Endothelial cell of umbilical vein (primary cell): ENCODE measurements around the gene CLCNKA. TPM values are rescaled to one million over a fixed set of nuclear protein-coding genes. Genes with fewer than 3 reads are reported as not detected.

Experiments
- BruUV-seq: library from RNA; stranded (reverse); fragments of 400-500 nt; replicated peaks from 2 replicates; lab custom pipeline; 2021; lab: Mats Ljungman, UMichigan
- CTCF ChIA-PET: fragments of 300-600, 350-600 bp; sonication (Branson Sonifier 250); formaldehyde crosslinking; loops from one replicate; lab custom pipeline; 2021; ENCODE audit warnings: antibody characterized with exemption, inconsistent platforms; lab: Charles Lee
- POLR2A ChIA-PET: fragments of 300-600, 350-600 bp; sonication (Branson Sonifier 250); formaldehyde crosslinking; loops from one replicate; lab custom pipeline; 2021; ENCODE audit warnings: antibody characterized with exemption, inconsistent platforms; lab: Charles Lee
- DNase-seq: peaks from one replicate; pipeline ENCODE4 v3.0.0-alpha.2; 2011; ENCODE audit warnings: low read depth, low spot score
- FAIRE-seq: peaks from 2 replicates; lab custom pipeline; 2011; peaks lifted over from hg19 to GRCh38; lab: Jason Lieb, UNC
- H2AFZ ChIP-seq: 2 replicates; pipeline ENCODE4 v1.6.0; 2012; ENCODE audit warnings: low read depth, low read length, control low read depth, inconsistent platforms
- H3K27ac ChIP-seq: 2 replicates; pipeline ENCODE4 v1.5.1; 2011; ENCODE audit warnings: low read depth, mild to moderate bottlenecking, control low read depth, low read length, moderate library complexity; ENCODE audit not compliant: insufficient read depth
- H3K27me3 ChIP-seq, 2 experiments: 2 replicates each; pipeline versions ENCODE4 v1.6.0 to v1.6.1; 2011; ENCODE audit warnings: low read length in 2 of 2, mixed read lengths in 1 of 2; ENCODE audit not compliant: control insufficient read depth in 2 of 2, insufficient read depth in 2 of 2
- H3K36me3 ChIP-seq, 2 experiments: 2 replicates in 1 of 2; 3 replicates in 1 of 2; pipeline ENCODE4 v1.5.1; 2011; ENCODE audit warnings: low read length in 2 of 2, mild to moderate bottlenecking in 1 of 2, moderate library complexity in 1 of 2; ENCODE audit not compliant: control insufficient read depth in 2 of 2, insufficient read depth in 2 of 2; ENCODE audit errors: extremely low read depth in 1 of 2
- H3K4me1 ChIP-seq: 3 replicates; pipeline ENCODE4 v1.5.1; 2011; ENCODE audit warnings: mild to moderate bottlenecking, low read length; ENCODE audit not compliant: control insufficient read depth, insufficient read depth; ENCODE audit errors: extremely low read depth
- H3K4me2 ChIP-seq: 2 replicates; pipeline ENCODE4 v1.6.1; 2011; ENCODE audit warnings: low read length, control low read depth, mixed read lengths; ENCODE audit not compliant: insufficient read depth
- H3K4me3 ChIP-seq, 3 experiments: fragments of 200-600 bp in 1 of 3; sonication (generic), shearing (Covaris generic) in 1 of 3; replicated peaks in 1 of 3; 2 replicates each; pipeline ENCODE4 v1.5.1; 2011 to 2016; ENCODE audit warnings: control low read depth in 3 of 3, low read length in 3 of 3, mild to moderate bottlenecking in 2 of 3, inconsistent platforms in 1 of 3, low read depth in 1 of 3, moderate library complexity in 1 of 3; ENCODE audit not compliant: insufficient read depth in 1 of 3
- H3K79me2 ChIP-seq: 2 replicates; pipeline ENCODE4 v1.6.0; 2012; ENCODE audit warnings: low read length, inconsistent platforms; ENCODE audit not compliant: control insufficient read depth, insufficient read depth
- H3K9ac ChIP-seq: replicated peaks from 2 replicates; pipeline ENCODE3; 2011; ENCODE audit warnings: low read length, control low read depth; ENCODE audit not compliant: insufficient read depth; ENCODE audit errors: extremely low read depth
- H3K9me1 ChIP-seq: replicated peaks from 3 replicates; pipeline ENCODE4 v1.6.0; 2011; ENCODE audit warnings: mild to moderate bottlenecking, low read length; ENCODE audit not compliant: control insufficient read depth, insufficient read depth; ENCODE audit errors: extremely low read depth
- H3K9me3 ChIP-seq: replicated peaks from 2 replicates; pipeline ENCODE4 v1.5.1; 2012; ENCODE audit warnings: low read length, inconsistent platforms; ENCODE audit not compliant: control insufficient read depth, insufficient read depth
- H4K20me1 ChIP-seq: replicated peaks from 2 replicates; pipeline ENCODE3; 2011; ENCODE audit warnings: mild to moderate bottlenecking, low read length; ENCODE audit not compliant: control insufficient read depth, insufficient read depth; ENCODE audit errors: extremely low read depth
- CTCF ChIP-seq, 2 donors: IDR thresholded peaks; 1 replicate in 1 of 2; 2 replicates in 1 of 2; pipeline ENCODE4 v1.5.1; 2011; ENCODE audit warnings: low read length in 2 of 2, mild to moderate bottlenecking in 2 of 2, moderate library complexity in 2 of 2, control low read depth in 1 of 2, inconsistent platforms in 1 of 2, low read depth in 1 of 2; ENCODE audit not compliant: insufficient read depth in 1 of 2; ENCODE audit errors: extremely low read depth in 1 of 2
- EZH2 ChIP-seq: IDR thresholded peaks from 2 replicates; pipeline ENCODE4 v1.6.1; 2012; ENCODE audit warnings: borderline replicate concordance, low read depth, mild to moderate bottlenecking, moderate library complexity, low read length, inconsistent platforms; ENCODE audit not compliant: severe bottlenecking
- FOS ChIP-seq: IDR thresholded peaks from 2 replicates; pipeline ENCODE4 v1.6.1; 2011; ENCODE audit warnings: mild to moderate bottlenecking, low read length, moderate library complexity, borderline replicate concordance; ENCODE audit not compliant: insufficient read depth
- GATA2 ChIP-seq: IDR thresholded peaks from 2 replicates; pipeline ENCODE4 v1.7.0; 2011; ENCODE audit warnings: low read depth, mild to moderate bottlenecking, moderate library complexity, mixed read lengths, low read length; ENCODE audit not compliant: insufficient read length, insufficient read depth
- JUN ChIP-seq: IDR thresholded peaks from 2 replicates; pipeline ENCODE4 v1.6.1; 2011; ENCODE audit warnings: borderline replicate concordance, low read depth; ENCODE audit not compliant: insufficient read length, insufficient read depth
- MYC ChIP-seq: IDR thresholded peaks from one replicate; pipeline ENCODE4 v1.6.1; 2011; ENCODE audit warnings: mild to moderate bottlenecking, low read depth, low read length
- POLR2A ChIP-seq: IDR thresholded peaks from 2 replicates; pipeline ENCODE4 v1.6.1; 2012; ENCODE audit warnings: low read depth, mild to moderate bottlenecking, control low read depth, low read length
- POLR2AphosphoS5 ChIP-seq: IDR thresholded peaks from 2 replicates; pipeline ENCODE4 v1.6.1; 2012; ENCODE audit warnings: low read depth, mild to moderate bottlenecking, control low read depth, low read length, moderate library complexity; ENCODE audit not compliant: insufficient read depth
- dilution Hi-C: fragments of 300-500 bp; cut with MboI; formaldehyde crosslinking; loops from one replicate; pipeline ENCODE4 v1.15.0; 2019; ENCODE audit warnings: low sequenced_read_pairs; ENCODE audit not compliant: extremely low pct_ligation_motif_present
- intact Hi-C: fragments of 100-400 bp; cut with micrococcal nuclease; formaldehyde crosslinking; loops from one replicate; pipeline ENCODE4 v1.10.0; 2022
- polyA plus RNA-seq, 4 experiments: library from polyadenylated mRNA; depleted of rRNA in 3 of 4; stranded (reverse) in 3 of 4; unstranded in 1 of 4; fragments of >200 nt; gene quantifications; 2 replicates each; pipeline versions ENCODE4 v1.2.1 to v1.2.3, GENCODE V29; 2011 to 2012; ENCODE audit warnings: missing spikeins in 1 of 4
- total RNA-seq: library from RNA; stranded (reverse); gene quantifications from 2 replicates; pipeline ENCODE4 v1.2.3, GENCODE V29; 2021
- TF ChIP-seq, protein P1 (sequence below): IDR thresholded peaks from 2 replicates; pipeline ENCODE4 v1.6.1; 2011; ENCODE audit not compliant: insufficient read depth, insufficient read length

The CLCNKA gene
- total and polyA plus RNA-seq, 2 donors (not counting 3 experiments of a cell fraction or from before 2014, with no cell fraction given), result not detected

DNA sequence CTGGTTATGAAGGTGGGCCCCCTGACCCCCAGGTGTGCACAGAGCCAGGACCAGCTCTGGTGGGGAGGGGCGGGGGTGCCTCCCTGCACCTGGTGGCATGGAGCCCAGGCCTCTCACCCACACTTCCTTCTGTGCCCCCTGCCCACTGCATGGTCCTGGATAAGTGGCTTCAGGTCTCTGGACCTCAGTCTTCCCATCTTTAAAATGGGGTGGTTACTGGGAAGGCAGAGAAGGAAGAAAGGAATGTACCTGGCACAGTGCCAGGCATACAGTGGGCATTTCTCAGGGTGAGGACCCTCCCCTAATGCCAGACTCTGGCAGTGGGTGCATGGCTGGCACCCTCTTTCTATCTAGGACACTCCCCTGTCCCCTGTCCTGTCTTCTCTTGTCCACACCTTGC lies 7.5 kb downstream of the CLCNKA start:
- Histone ChIP-seq H3K4me3 (no peak overlapping the region), H3K9ac (no peak overlapping the region), H3K27me3 (no peaks in the 10 kb centered on the region), H4K20me1 (no peaks in the 10 kb centered on the region), H2AFZ (no peak overlapping the region), H3K36me3 (no peaks in the 10 kb centered on the region), H3K27ac (no peak overlapping the region), H3K9me1 (no peaks in the 10 kb centered on the region), H3K79me2 (no peaks in the 10 kb centered on the region), H3K4me2 (no peak overlapping the region), H3K9me3 (no peaks in the 10 kb centered on the region), H3K4me1 (no peaks in the 10 kb centered on the region)
- FAIRE-seq (no peak), DNase-seq (no peak)
- no TSS peak for BruUV-seq
- ChIA-PET CTCF (no interaction called here), POLR2A (no interaction called here)
- intact Hi-C loops (no loop called here), dilution Hi-C loops (no loop called here)
- TF ChIP-seq MYC, result no peak
- no peak for TF ChIP-seq JUN
- no peak for TF ChIP-seq GATA2
- TF ChIP-seq, protein P1, sequence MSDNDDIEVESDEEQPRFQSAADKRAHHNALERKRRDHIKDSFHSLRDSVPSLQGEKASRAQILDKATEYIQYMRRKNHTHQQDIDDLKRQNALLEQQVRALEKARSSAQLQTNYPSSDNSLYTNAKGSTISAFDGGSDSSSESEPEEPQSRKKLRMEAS, result no peak
- TF ChIP-seq POLR2AphosphoS5, result no peak
- TF ChIP-seq POLR2A, result no peak
- no peak for TF ChIP-seq CTCF (IDR thresholded peaks at IDR 0.05; ENCODE audit: extremely low read depth in 1 of 2, insufficient read depth in 1 of 2, low read depth in 1 of 2, low read length in 2 of 2)
- no peak for TF ChIP-seq EZH2
- no peak for TF ChIP-seq FOS
